Measurements from ENCODE around the gene TMEM269. TPM values are rescaled to one million over a fixed set of nuclear protein-coding genes. Genes with fewer than 3 reads are reported as not detected.
A peak's percentile ranks its signal among the peaks of the same experiment; 100 is the strongest.

The TMEM269 gene
- total and polyA plus RNA-seq, 2 experiments from 2014 or later: 0.35 to 0.69 TPM

DNA sequence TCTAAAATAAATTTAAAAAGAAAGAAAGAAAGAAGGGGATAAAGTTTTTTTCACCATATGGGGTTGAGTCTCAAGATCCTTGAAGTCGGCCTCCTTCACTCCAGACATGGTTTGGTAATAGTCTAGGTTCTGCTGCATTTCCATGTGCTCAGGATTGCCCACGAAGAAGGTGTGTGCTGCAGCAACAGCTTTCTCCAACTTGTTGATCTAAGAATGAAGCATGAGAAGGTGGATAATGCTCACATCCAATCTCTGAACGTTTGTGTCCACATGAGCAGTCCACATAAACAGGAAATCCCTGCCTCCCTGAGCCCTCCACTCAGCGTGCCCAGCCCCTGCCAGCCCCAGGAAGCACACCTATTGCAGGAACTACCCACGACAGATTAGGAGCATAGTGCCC lies 22.5 kb upstream of the TMEM269 start:
- no peaks in the 10 kb centered on the region for H3K27me3 ChIP-seq
- peaks cover 11% of the 10 kb centered on the region for H3K4me1 ChIP-seq (ENCODE audit: low read depth)
- H3K9me3 ChIP-seq (ENCODE audit: low read depth): no peaks in the 10 kb centered on the region
- H3K27ac ChIP-seq: no peak overlapping the region
- no peak overlapping the region for H3K4me3 ChIP-seq
- no peak for DNase-seq (ENCODE audit: low read depth in 1 of 2, low spot score in 1 of 2)
- H3K36me3 ChIP-seq: peaks cover 31% of the 10 kb centered on the region
- TF ChIP-seq CTCF (IDR thresholded peaks at IDR 0.05; ENCODE audit: low read depth, low read length): no peak

- peak overlapping the region; percentile 58 for H3K4me3 ChIP-seq
- H3K27ac ChIP-seq: peak overlapping the region; percentile 65
- no peak for TF ChIP-seq CTCF (IDR thresholded peaks at IDR 0.05; ENCODE audit: low read depth, low read length)
- no peaks in the 10 kb centered on the region for H3K27me3 ChIP-seq
- H3K9me3 ChIP-seq (ENCODE audit: low read depth): no peaks in the 10 kb centered on the region
- peaks cover 17% of the 10 kb centered on the region for H3K4me1 ChIP-seq (ENCODE audit: low read depth)
- DNase-seq (ENCODE audit: low read depth in 1 of 2, low spot score in 1 of 2): peak in 1 of 2 donors; percentile 27
- H3K36me3 ChIP-seq: peaks cover 14% of the 10 kb centered on the region
Observed at GRCh38 chr1:42765269-42765668, 19.5 kb upstream of the TMEM269 start.

- peak overlapping the region; percentile 65 for H3K27ac ChIP-seq
- peaks cover 17% of the 10 kb centered on the region for H3K4me1 ChIP-seq (ENCODE audit: low read depth)
- peak overlapping the region; percentile 58 for H3K4me3 ChIP-seq
- no peaks in the 10 kb centered on the region for H3K9me3 ChIP-seq (ENCODE audit: low read depth)
- peak; percentile 69 to 87 for DNase-seq (ENCODE audit: low read depth in 1 of 2, low spot score in 1 of 2)
- peaks cover 11% of the 10 kb centered on the region for H3K36me3 ChIP-seq
- peak; percentile 66 for TF ChIP-seq CTCF (IDR thresholded peaks at IDR 0.05; ENCODE audit: low read depth, low read length)
- H3K27me3 ChIP-seq: no peaks in the 10 kb centered on the region
Observed at GRCh38 chr1:42765832-42766740, 18.7 kb upstream of the TMEM269 start.

DNA sequence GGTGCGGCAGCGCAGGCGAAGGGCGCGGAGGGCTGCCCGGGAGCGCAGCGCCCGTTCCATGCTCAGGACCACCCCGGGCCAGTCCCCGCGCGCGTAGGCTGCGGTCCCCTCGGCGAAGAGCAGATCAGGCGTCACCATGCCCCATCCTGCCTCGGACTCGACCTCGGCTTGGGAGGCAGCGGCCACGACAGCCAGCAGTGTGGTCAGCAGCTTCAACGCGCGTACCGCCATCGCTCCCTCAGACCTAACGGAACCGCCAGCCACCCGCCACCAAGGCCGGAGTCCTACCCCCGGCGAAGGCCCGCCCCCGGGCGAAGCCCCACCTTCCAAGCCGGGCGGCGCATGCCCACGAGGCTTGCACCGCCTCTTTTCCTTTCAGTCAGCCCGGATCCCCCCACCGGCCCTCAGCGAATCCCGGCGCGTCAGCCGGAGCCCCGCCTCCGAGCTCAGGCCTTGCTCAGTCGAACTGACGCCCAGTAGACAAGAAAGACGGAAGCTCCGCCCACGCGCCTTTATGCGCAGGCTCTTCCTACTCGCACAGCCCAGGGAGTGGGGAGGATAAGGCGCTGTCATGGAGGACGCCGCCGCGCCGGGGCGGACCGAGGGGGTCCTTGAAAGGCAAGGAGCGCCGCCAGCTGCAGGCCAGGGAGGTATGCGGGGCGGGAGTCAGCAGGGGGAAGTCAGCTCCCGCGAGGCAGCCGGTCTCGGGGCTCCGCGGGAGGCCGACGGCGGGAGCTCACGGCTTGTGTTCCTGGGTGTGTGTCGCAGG lies 17.9 kb upstream of the TMEM269 start, which contains the start of the genes C1orf50 and P3H1:
C1orf50 (plus strand) TSS at position 509 of the 769 bp plus-strand sequence; CDS start at position 572, 63 bp downstream.
P3H1 (minus strand) TSS at position 288 of the 769 bp plus-strand sequence; CDS start at position 231, 57 bp downstream.
- H3K27ac ChIP-seq: peak within 1 kb of the TSS; percentile 81
- H3K36me3 ChIP-seq: peaks cover 3% of the 10 kb centered on the region
- H3K4me1 ChIP-seq (ENCODE audit: low read depth): peaks cover 17% of the 10 kb centered on the region
- no peaks in the 10 kb centered on the region for H3K9me3 ChIP-seq (ENCODE audit: low read depth)
- H3K27me3 ChIP-seq: no peaks in the 10 kb centered on the region
- TF ChIP-seq CTCF (IDR thresholded peaks at IDR 0.05; ENCODE audit: low read depth, low read length): no peak
- DNase-seq (ENCODE audit: low read depth in 1 of 2, low spot score in 1 of 2): peak; percentile 99 to 100
- H3K4me3 ChIP-seq: peak within 1 kb of the TSS; percentile 58

GRCh38 chr1:42767510-42768000 lies 17.2 kb upstream of the TMEM269 start:
- Histone ChIP-seq H3K27me3 (no peaks in the 10 kb centered on the region), H3K27ac (peak overlapping the region; percentile 81), H3K4me3 (peak overlapping the region; percentile 58), H3K9me3 (ENCODE audit: low read depth) (no peaks in the 10 kb centered on the region), H3K36me3 (no peaks in the 10 kb centered on the region), H3K4me1 (ENCODE audit: low read depth) (peaks cover 24% of the 10 kb centered on the region)
- no peak for DNase-seq (ENCODE audit: low read depth in 1 of 2, low spot score in 1 of 2)
- TF ChIP-seq CTCF (IDR thresholded peaks at IDR 0.05; ENCODE audit: low read depth, low read length): no peak

Data from cardiac muscle cell (in vitro differentiated cells and primary cell).